Skin of body (tissue), 2 donors: ENCODE data around the gene DOK4. TPM values are rescaled to one million over a fixed set of nuclear protein-coding genes. Genes with fewer than 3 reads are reported as not detected.
A peak's percentile ranks its signal among the peaks of the same experiment; 100 is the strongest.

Experiments
- DNase-seq: peaks from one replicate; lab custom pipeline; 2025; lab: John Stamatoyannopoulos, UW
- total RNA-seq: library from RNA; depleted of rRNA; stranded (reverse); fragments of >200 nt; gene quantifications from one replicate; pipeline ENCODE4 v1.2.3, GENCODE V29; 2014

The DOK4 gene
- total RNA-seq, 1 donor from 2014 or later = 12.6 TPM

GRCh38 chr16:57478396-57479204 lies 7.7 kb downstream of the DOK4 start:
- no peak for DNase-seq

GRCh38 chr16:57477531-57478202 lies 8.6 kb downstream of the DOK4 start:
- DNase-seq = no peak

GRCh38 chr16:57476546-57477410 lies 9.5 kb downstream of the DOK4 start:
- no peak for DNase-seq

GRCh38 chr16:57475711-57476339 lies 10.5 kb downstream of the DOK4 start:
- no peak for DNase-seq

- DNase-seq = no peak
Observed at GRCh38 chr16:57474671-57475661, 11.3 kb downstream of the DOK4 start.

GRCh38 chr16:57473906-57474305 lies 12.4 kb downstream of the DOK4 start:
- DNase-seq = no peak

- DNase-seq = no peak
Observed at GRCh38 chr16:57473176-57473840, 13.0 kb downstream of the DOK4 start.

- DNase-seq = no peak
Observed at GRCh38 chr16:57472665-57473060, 13.6 kb downstream of the DOK4 start.

- no peak for DNase-seq
Observed at GRCh38 chr16:57471852-57472664, 14.2 kb downstream of the DOK4 start.

GRCh38 chr16:57471209-57471608 lies 15.1 kb downstream of the DOK4 start:
- no peak for DNase-seq

- DNase-seq = no peak
Observed at GRCh38 chr16:57470711-57471110, 15.6 kb downstream of the DOK4 start.

- DNase-seq = no peak
Observed at GRCh38 chr16:57469917-57470470, 16.3 kb downstream of the DOK4 start.

GRCh38 chr16:57469046-57469445 lies 17.2 kb downstream of the DOK4 start:
- no peak for DNase-seq

- no peak for DNase-seq
Observed at GRCh38 chr16:57468346-57468745, 17.9 kb downstream of the DOK4 start.

- DNase-seq = no peak
Observed at GRCh38 chr16:57464523-57464922, 21.8 kb downstream of the DOK4 start.

- DNase-seq = no peak
Observed at GRCh38 chr16:57462978-57463362, 23.3 kb downstream of the DOK4 start.

- DNase-seq = peak; percentile 76
Observed at GRCh38 chr16:57462209-57462977, 23.9 kb downstream of the DOK4 start, which contains the start of gene POLR2C. TSS of gene POLR2C (plus strand) at chr16:57462679. CDS start at chr16:57462725, 46 bp downstream.

- DNase-seq = no peak
Observed at GRCh38 chr16:57452021-57452420, 34.3 kb downstream of the DOK4 start.
